AG04449 (cell line): ENCODE results near the gene A4GNT.

ENCODE experiments used
- CTCF ChIA-PET: fragments of 350-600 bp; formaldehyde crosslinking; extraction: SDS; loops from one replicate; lab custom pipeline; 2021; ENCODE audit warnings: antibody characterized with exemption; lab: Yijun Ruan, JAX
- POLR2A ChIA-PET: fragments of 400-600, 350-600 bp; formaldehyde crosslinking; extraction: SDS; loops from one replicate; lab custom pipeline; 2020; ENCODE audit warnings: antibody characterized with exemption, inconsistent platforms; lab: Yijun Ruan, JAX
- DNase-seq: peaks from one replicate; pipeline ENCODE4 v3.0.0-alpha.2; 2010; ENCODE audit warnings: low read depth, low spot score
- H3K4me3 ChIP-seq: 2 replicates; pipeline ENCODE4 v1.5.1; 2011; ENCODE audit warnings: low read depth, mild to moderate bottlenecking, control low read depth, low read length
- CTCF ChIP-seq: IDR thresholded peaks from one replicate; pipeline ENCODE4 v1.5.1; 2011; ENCODE audit warnings: mild to moderate bottlenecking, moderate library complexity, low read length, control low read depth, inconsistent platforms; ENCODE audit not compliant: insufficient read depth; ENCODE audit errors: missing control alignments

Gene A4GNT

GRCh38 chr3:138081371-138082084, 50.7 kb downstream of the A4GNT start:
- DNase-seq = no peak
- CTCF ChIA-PET = interaction anchor here (1.6 to 25.2 kb wide), 5 partner anchors 13 to 35 kb away, joined by 4 to 626 read pairs (median 5); partner anchors contain the start of gene DZIP1L
- no peak for TF ChIP-seq CTCF
- POLR2A ChIA-PET = interaction anchor here (0.6 to 1.7 kb wide), 5 partner anchors 19 to 333 kb away, joined by 3 to 15 read pairs (median 5); partner anchors contain the start of gene DZIP1L
- peak overlapping the region; percentile 25; the same call in 1 of the 2 replicates for H3K4me3 ChIP-seq

GRCh38 chr3:138079901-138080300, 52.3 kb downstream of the A4GNT start:
- POLR2A ChIA-PET = no interaction called here
- no peak for DNase-seq
- no peak overlapping the region for H3K4me3 ChIP-seq
- CTCF ChIA-PET = interaction anchor here (9.7 to 25.2 kb wide), 2 partner anchors 11 to 37 kb away, joined by 75 to 626 read pairs; partner anchors contain the start of gene DZIP1L
- TF ChIP-seq CTCF = no peak

- ChIA-PET POLR2A (no interaction called here), CTCF (interaction anchor here (9.7 to 25.2 kb wide), 2 partner anchors 10 to 38 kb away, joined by 75 to 626 read pairs; partner anchors contain the start of gene DZIP1L)
- no peak overlapping the region for H3K4me3 ChIP-seq
- TF ChIP-seq CTCF = no peak
- DNase-seq = peak; percentile 96
Measured at GRCh38 chr3:138078901-138079344, 53.3 kb downstream of the A4GNT start.

- ChIA-PET CTCF (interaction anchor here (9.7 to 25.2 kb wide), 2 partner anchors 9 to 39 kb away, joined by 75 to 626 read pairs; partner anchors contain the start of gene DZIP1L), POLR2A (no interaction called here)
- no peak for DNase-seq
- H3K4me3 ChIP-seq = no peak overlapping the region
- no peak for TF ChIP-seq CTCF
Measured at GRCh38 chr3:138078096-138078495, 54.1 kb downstream of the A4GNT start.
